GM23338 (cell line): ENCODE measurements around the gene PHF23. TPM values are rescaled to one million over a fixed set of nuclear protein-coding genes. Genes with fewer than 3 reads are reported as not detected.

Experiments
- ATAC-seq: fragments of 200-7000 bp; cut with Tn5 transposase; 3 replicates; pipeline ENCODE4 v1.9.1; 2020
- DNase-seq: peaks from one replicate; pipeline ENCODE4 v3.0.0-alpha.2; 2015; ENCODE audit warnings: low spot score
- H2AFZ ChIP-seq: fragments of 200-600 bp; sonication (generic); 2 replicates; pipeline ENCODE4 v1.8.0; 2016; ENCODE audit warnings: antibody characterized with exemption, mild to moderate bottlenecking, moderate library complexity
- H3F3A ChIP-seq: fragments of 200-600 bp; sonication (generic); replicated peaks from 2 replicates; pipeline ENCODE4 v1.8.0; 2017; ENCODE audit warnings: antibody characterized with exemption, mixed run types, low read depth
- H3K27ac ChIP-seq: fragments of 200-600 bp; sonication (generic); 2 replicates; pipeline ENCODE4 v1.6.1; 2016; ENCODE audit warnings: low read depth
- H3K27me3 ChIP-seq: fragments of 200-600 bp; sonication (generic); 2 replicates; pipeline ENCODE4 v1.8.0; 2016; ENCODE audit warnings: mild to moderate bottlenecking, mixed run types, moderate library complexity; ENCODE audit not compliant: insufficient read depth
- H3K36me3 ChIP-seq: fragments of 200-600 bp; sonication (generic); 2 replicates; pipeline ENCODE4 v1.8.0; 2016; ENCODE audit warnings: mild to moderate bottlenecking; ENCODE audit not compliant: insufficient read depth
- H3K4me1 ChIP-seq: fragments of 200-600 bp; sonication (generic); 2 replicates; pipeline ENCODE4 v1.8.0; 2016; ENCODE audit warnings: mild to moderate bottlenecking, moderate library complexity; ENCODE audit not compliant: insufficient read depth
- H3K4me2 ChIP-seq: fragments of 200-600 bp; sonication (generic); 2 replicates; pipeline ENCODE4 v1.7.1; 2017; ENCODE audit warnings: mixed run types
- H3K4me3 ChIP-seq: fragments of 200-600 bp; sonication (generic); 2 replicates; pipeline ENCODE4 v1.6.1; 2016; ENCODE audit warnings: mixed run types
- H3K79me2 ChIP-seq: fragments of 200-600 bp; sonication (generic); replicated peaks from 2 replicates; pipeline ENCODE4 v1.8.0; 2017; ENCODE audit warnings: mild to moderate bottlenecking; ENCODE audit not compliant: insufficient read depth
- H3K9me2 ChIP-seq: fragments of 200-600 bp; sonication (generic); 2 replicates; pipeline ENCODE4 v1.8.0; 2017; ENCODE audit not compliant: insufficient read depth
- H4K20me1 ChIP-seq: fragments of 200-600 bp; sonication (generic); replicated peaks from 2 replicates; pipeline ENCODE4 v1.8.0; 2017; ENCODE audit warnings: mild to moderate bottlenecking; ENCODE audit not compliant: insufficient read depth
- H3K27ac Mint-ChIP-seq: 2 replicates; pipeline ENCODE4 v1.8.0; 2020; ENCODE audit warnings: inconsistent platforms, mild to moderate bottlenecking, moderate library complexity, mixed read lengths
- H3K27me3 Mint-ChIP-seq: 3 replicates; pipeline ENCODE4 v1.8.0; 2022; ENCODE audit warnings: low read depth, mild to moderate bottlenecking, moderate library complexity, mixed read lengths, inconsistent platforms; ENCODE audit not compliant: insufficient read depth, poor library complexity
- H3K36me3 Mint-ChIP-seq: 3 replicates; pipeline ENCODE4 v1.8.0; 2021; ENCODE audit warnings: low read depth, mild to moderate bottlenecking, inconsistent platforms, moderate library complexity, mixed read lengths
- H3K4me1 Mint-ChIP-seq: 3 replicates; pipeline ENCODE4 v1.8.0; 2020; ENCODE audit warnings: mild to moderate bottlenecking, inconsistent platforms, mixed read lengths
- H3K4me3 Mint-ChIP-seq: 3 replicates; pipeline ENCODE4 v1.8.0; 2021; ENCODE audit warnings: moderate library complexity, mild to moderate bottlenecking, inconsistent platforms, mixed read lengths
- H3K9me3 Mint-ChIP-seq: 3 replicates; pipeline ENCODE4 v1.8.0; 2020; ENCODE audit warnings: moderate library complexity, mild to moderate bottlenecking, inconsistent platforms, mixed read lengths
- EZH2phosphoT487 ChIP-seq: fragments of 200-600 bp; sonication (generic); IDR thresholded peaks from one replicate; pipeline ENCODE4 v1.8.1; 2018; ENCODE audit warnings: antibody characterized with exemption; ENCODE audit not compliant: unreplicated experiment
- NANOG ChIP-seq: IDR thresholded peaks from 2 replicates; pipeline ENCODE4 v1.6.1; 2016; ENCODE audit warnings: antibody characterized with exemption, borderline replicate concordance
- STAT1 ChIP-seq: IDR thresholded peaks from one replicate; pipeline ENCODE4 v1.6.1; 2016; ENCODE audit warnings: antibody characterized with exemption; ENCODE audit not compliant: unreplicated experiment
- polyA plus RNA-seq: library from polyadenylated mRNA; unstranded; fragments of >200 nt; fragmentation: Nextera tagmentation; extraction: Ambion mirVana; gene quantifications from 2 replicates; pipeline ENCODE4 v1.2.1, GENCODE V29; 2016
- total RNA-seq: library from RNA; depleted of rRNA; stranded (reverse); fragments of >200 nt; shearing (Covaris generic); gene quantifications from 2 replicates; pipeline ENCODE4 v1.2.3, GENCODE V29; 2014
- TF ChIP-seq, protein P1 (sequence below): IDR thresholded peaks from 2 replicates; pipeline ENCODE4 v1.6.1; 2016; ENCODE audit warnings: antibody characterized with exemption
- TF ChIP-seq, protein P2 (sequence below): fragments of 250-450 bp; sonication (Bioruptor Pico); IDR thresholded peaks from 2 replicates; pipeline ENCODE4 v1.5.0; 2020; ENCODE audit warnings: mild to moderate bottlenecking, moderate library complexity
- TF ChIP-seq, protein P3 (sequence below), 2 experiments: fragments of 200-600 bp in 1 of 2; sonication (generic) in 1 of 2; conservative IDR thresholded peaks; 2 replicates each; pipeline versions ENCODE4 v1.5.1 to v1.6.1; 2016 to 2017; ENCODE audit warnings: antibody characterized with exemption in 2 of 2, low read depth in 2 of 2, mild to moderate bottlenecking in 2 of 2, moderate library complexity in 1 of 2

Gene PHF23
- total and polyA plus RNA-seq, 2 experiments from 2014 or later = 35.4 to 51.0 TPM

GRCh38 chr17:7266784-7267183 lies 27.5 kb upstream of the PHF23 start:
- H3F3A ChIP-seq = peaks cover 15% of the 10 kb centered on the region
- no peak overlapping the region for H3K4me3 ChIP-seq
- H2AFZ ChIP-seq = no peak overlapping the region
- ATAC-seq (no peak), DNase-seq (no peak)
- H3K27me3 ChIP-seq = no peaks in the 10 kb centered on the region
- peaks cover 21% of the 10 kb centered on the region for H3K4me1 Mint-ChIP-seq
- H3K4me3 Mint-ChIP-seq = no peak overlapping the region; the same call in 2 of the 3 replicates
- peaks cover 9% of the 10 kb centered on the region for H3K4me1 ChIP-seq
- H3K79me2 ChIP-seq = 0 out of 2 replicates have a peak, but pooled peaks cover 2% of the 10 kb centered on the region
- H3K27me3 Mint-ChIP-seq = peaks cover 20% of the 10 kb centered on the region
- no peak overlapping the region for H3K27ac Mint-ChIP-seq
- H3K9me2 ChIP-seq = no peaks in the 10 kb centered on the region
- no peak overlapping the region for H3K27ac ChIP-seq
- no peak overlapping the region for H3K4me2 ChIP-seq
- H3K36me3 ChIP-seq = no peaks in the 10 kb centered on the region
- peaks cover 3% of the 10 kb centered on the region; the same call in 2 of the 3 replicates for H3K36me3 Mint-ChIP-seq
- no peaks in the 10 kb centered on the region for H4K20me1 ChIP-seq
- H3K9me3 Mint-ChIP-seq = no peaks in the 10 kb centered on the region; the same call in 2 of the 3 replicates
- TF ChIP-seq EZH2phosphoT487 (no peak), STAT1 (no peak), NANOG (no peak)
- TF ChIP-seq, protein P1, sequence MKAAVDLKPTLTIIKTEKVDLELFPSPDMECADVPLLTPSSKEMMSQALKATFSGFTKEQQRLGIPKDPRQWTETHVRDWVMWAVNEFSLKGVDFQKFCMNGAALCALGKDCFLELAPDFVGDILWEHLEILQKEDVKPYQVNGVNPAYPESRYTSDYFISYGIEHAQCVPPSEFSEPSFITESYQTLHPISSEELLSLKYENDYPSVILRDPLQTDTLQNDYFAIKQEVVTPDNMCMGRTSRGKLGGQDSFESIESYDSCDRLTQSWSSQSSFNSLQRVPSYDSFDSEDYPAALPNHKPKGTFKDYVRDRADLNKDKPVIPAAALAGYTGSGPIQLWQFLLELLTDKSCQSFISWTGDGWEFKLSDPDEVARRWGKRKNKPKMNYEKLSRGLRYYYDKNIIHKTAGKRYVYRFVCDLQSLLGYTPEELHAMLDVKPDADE = no peak
- TF ChIP-seq, protein P2, sequence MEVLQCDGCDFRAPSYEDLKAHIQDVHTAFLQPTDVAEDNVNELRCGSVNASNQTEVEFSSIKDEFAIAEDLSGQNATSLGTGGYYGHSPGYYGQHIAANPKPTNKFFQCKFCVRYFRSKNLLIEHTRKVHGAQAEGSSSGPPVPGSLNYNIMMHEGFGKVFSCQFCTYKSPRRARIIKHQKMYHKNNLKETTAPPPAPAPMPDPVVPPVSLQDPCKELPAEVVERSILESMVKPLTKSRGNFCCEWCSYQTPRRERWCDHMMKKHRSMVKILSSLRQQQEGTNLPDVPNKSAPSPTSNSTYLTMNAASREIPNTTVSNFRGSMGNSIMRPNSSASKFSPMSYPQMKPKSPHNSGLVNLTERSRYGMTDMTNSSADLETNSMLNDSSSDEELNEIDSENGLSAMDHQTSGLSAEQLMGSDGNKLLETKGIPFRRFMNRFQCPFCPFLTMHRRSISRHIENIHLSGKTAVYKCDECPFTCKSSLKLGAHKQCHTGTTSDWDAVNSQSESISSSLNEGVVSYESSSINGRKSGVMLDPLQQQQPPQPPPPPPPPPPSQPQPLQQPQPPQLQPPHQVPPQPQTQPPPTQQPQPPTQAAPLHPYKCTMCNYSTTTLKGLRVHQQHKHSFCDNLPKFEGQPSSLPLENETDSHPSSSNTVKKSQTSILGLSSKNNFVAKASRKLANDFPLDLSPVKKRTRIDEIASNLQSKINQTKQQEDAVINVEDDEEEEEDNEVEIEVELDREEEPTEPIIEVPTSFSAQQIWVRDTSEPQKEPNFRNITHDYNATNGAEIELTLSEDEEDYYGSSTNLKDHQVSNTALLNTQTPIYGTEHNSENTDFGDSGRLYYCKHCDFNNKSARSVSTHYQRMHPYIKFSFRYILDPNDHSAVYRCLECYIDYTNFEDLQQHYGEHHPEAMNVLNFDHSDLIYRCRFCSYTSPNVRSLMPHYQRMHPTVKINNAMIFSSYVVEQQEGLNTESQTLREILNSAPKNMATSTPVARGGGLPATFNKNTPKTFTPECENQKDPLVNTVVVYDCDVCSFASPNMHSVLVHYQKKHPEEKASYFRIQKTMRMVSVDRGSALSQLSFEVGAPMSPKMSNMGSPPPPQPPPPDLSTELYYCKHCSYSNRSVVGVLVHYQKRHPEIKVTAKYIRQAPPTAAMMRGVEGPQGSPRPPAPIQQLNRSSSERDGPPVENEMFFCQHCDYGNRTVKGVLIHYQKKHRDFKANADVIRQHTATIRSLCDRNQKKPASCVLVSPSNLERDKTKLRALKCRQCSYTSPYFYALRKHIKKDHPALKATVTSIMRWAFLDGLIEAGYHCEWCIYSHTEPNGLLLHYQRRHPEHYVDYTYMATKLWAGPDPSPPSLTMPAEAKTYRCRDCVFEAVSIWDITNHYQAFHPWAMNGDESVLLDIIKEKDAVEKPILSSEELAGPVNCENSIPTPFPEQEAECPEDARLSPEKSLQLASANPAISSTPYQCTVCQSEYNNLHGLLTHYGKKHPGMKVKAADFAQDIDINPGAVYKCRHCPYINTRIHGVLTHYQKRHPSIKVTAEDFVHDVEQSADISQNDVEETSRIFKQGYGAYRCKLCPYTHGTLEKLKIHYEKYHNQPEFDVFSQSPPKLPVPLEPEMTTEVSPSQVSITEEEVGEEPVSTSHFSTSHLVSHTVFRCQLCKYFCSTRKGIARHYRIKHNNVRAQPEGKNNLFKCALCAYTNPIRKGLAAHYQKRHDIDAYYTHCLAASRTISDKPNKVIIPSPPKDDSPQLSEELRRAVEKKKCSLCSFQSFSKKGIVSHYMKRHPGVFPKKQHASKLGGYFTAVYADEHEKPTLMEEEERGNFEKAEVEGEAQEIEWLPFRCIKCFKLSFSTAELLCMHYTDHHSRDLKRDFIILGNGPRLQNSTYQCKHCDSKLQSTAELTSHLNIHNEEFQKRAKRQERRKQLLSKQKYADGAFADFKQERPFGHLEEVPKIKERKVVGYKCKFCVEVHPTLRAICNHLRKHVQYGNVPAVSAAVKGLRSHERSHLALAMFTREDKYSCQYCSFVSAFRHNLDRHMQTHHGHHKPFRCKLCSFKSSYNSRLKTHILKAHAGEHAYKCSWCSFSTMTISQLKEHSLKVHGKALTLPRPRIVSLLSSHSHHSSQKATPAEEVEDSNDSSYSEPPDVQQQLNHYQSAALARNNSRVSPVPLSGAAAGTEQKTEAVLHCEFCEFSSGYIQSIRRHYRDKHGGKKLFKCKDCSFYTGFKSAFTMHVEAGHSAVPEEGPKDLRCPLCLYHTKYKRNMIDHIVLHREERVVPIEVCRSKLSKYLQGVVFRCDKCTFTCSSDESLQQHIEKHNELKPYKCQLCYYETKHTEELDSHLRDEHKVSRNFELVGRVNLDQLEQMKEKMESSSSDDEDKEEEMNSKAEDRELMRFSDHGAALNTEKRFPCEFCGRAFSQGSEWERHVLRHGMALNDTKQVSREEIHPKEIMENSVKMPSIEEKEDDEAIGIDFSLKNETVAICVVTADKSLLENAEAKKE (CRISPR knock-in tag) = no peak
- TF ChIP-seq, protein P3, sequence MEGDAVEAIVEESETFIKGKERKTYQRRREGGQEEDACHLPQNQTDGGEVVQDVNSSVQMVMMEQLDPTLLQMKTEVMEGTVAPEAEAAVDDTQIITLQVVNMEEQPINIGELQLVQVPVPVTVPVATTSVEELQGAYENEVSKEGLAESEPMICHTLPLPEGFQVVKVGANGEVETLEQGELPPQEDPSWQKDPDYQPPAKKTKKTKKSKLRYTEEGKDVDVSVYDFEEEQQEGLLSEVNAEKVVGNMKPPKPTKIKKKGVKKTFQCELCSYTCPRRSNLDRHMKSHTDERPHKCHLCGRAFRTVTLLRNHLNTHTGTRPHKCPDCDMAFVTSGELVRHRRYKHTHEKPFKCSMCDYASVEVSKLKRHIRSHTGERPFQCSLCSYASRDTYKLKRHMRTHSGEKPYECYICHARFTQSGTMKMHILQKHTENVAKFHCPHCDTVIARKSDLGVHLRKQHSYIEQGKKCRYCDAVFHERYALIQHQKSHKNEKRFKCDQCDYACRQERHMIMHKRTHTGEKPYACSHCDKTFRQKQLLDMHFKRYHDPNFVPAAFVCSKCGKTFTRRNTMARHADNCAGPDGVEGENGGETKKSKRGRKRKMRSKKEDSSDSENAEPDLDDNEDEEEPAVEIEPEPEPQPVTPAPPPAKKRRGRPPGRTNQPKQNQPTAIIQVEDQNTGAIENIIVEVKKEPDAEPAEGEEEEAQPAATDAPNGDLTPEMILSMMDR (conservative IDR thresholded peaks at IDR 0.05; ENCODE audit: low read depth in 2 of 2) = no peak
